ENCODE measurements around the gene EFCAB7. TPM values are rescaled to one million over a fixed set of nuclear protein-coding genes. Genes with fewer than 3 reads are reported as not detected.
"Not testable (repeated sequence)": the region's sequence is repeated elsewhere in the genome, so short reads cannot be mapped to it uniquely, and the experiment has no call there.

Gene EFCAB7
- polyA plus RNA-seq, 10 donors = 6.5 to 13.5 (median 9.4) TPM

DNA sequence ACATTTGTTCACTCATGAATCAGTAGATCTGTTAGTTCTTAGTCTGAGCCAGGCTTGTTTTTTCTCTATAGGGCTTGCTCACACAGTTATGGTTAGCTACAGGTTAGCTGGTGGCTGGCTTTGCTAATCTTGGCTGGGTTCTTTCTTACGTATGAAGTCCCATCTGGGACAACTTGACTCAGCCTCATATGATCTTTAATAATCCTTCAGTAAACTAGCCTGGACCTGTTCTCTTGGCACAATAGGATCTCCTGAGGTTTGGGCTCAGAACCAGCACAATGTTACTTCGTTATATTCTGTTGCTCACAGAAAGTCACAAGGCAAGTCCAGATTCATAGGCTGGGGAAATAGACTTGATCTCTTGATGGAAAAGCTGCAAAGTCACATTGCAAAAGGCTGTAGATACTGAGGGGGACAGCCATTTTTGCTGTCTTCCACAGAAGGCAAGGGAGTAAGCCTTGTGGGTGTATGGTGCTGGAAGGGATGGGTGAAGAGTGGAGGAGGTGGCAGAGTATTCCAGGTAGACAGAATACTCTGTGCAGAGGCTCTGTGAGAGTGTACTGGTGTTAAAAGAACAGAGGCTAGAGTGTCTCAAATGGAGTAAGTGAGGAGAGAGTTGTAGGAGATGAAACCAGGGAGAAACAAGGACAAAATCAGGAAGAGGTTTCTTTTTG lies 24.4 kb downstream of the EFCAB7 start:
- DNase-seq = peak; percentile 1 to 20 (median 19)

DNA sequence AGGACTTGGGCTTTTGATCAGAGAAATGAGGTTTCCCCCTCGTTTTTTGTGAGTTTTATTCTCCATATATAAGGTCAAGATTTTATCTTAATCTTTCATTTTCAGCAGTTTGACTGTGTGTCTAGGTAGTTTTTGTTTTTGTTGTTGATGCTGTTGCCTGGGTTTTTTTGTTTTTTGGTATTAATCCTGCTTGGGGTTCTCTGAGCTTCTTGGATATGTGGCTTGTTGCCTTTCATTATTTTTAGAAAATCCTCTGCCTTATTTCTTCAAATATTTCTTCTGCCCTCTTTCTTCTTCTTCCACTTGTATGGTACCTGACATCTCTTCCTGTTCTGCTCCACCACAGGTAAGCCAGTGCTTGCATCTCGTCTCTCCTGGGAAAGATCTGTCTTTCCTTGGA lies 25.0 kb downstream of the EFCAB7 start:
- DNase-seq = no peak

DNA sequence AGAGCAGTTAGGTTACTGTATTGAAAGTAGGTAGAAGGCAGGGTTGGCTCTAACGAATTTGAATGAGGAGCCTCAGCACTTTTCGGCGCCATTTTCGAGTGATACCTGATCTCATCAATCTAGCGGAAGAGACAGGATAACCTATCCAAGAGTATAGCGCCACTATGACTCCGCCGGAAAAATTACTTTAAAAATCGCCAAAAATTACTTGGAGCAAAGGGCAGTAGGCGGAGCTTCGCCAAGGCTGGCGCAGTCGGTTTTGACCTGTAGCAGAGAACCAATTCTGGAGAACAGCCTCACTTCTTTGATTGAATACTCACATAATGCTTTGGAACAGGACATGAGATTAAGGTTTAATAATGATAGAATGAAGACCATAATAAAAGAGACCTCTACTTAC lies 25.6 kb downstream of the EFCAB7 start:
- no peak for DNase-seq

- no peak for DNase-seq
These were observed 32.2 kb downstream of the EFCAB7 start for GRCh38 chr1:63555480-63555879.

GRCh38 chr1:63557365-63557987 lies 34.2 kb downstream of the EFCAB7 start:
- peak in 2 of 3 donors; percentile 9 to 27 for DNase-seq

DNA sequence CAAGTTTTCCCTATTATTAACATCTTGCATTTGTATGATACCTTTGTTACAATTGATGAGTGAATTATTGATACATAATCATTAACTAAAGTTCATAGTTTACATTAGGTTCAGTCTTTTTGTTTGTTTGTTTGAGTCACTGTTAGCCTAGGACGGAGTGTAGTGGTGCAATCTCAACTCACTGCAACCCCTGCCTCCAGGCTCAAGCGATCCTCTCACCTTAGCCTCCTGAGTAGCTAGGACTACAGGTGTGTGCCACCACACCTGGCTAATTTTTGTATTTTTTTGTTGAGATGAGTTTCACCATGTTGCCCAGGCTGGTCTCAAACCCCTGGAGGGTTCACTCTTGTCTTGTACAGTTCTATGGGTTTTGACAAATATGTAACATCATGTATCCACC lies 36.0 kb downstream of the EFCAB7 start:
- DNase-seq = no peak

GRCh38 chr1:63563745-63564144 lies 40.4 kb downstream of the EFCAB7 start:
- no peak for DNase-seq

DNA sequence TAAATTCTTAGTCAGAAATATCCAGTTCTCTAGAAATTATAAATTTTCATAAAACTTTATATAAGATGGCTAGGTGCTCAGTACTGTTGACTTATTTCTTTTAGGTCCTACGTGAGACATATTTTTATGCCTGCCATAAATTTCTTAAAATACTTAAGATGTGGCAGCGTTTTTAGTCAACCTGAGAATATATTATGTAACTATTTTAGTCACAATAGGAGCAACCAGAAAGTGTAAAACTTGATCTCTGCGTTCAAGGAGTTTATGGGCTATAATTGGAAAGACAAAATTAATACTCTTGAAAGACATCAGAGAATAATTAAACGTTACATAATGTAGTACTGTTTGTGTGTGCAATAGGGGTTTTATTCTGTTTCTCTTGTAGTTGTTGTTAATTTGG lies 45.7 kb downstream of the EFCAB7 start:
- no peak for DNase-seq

DNA sequence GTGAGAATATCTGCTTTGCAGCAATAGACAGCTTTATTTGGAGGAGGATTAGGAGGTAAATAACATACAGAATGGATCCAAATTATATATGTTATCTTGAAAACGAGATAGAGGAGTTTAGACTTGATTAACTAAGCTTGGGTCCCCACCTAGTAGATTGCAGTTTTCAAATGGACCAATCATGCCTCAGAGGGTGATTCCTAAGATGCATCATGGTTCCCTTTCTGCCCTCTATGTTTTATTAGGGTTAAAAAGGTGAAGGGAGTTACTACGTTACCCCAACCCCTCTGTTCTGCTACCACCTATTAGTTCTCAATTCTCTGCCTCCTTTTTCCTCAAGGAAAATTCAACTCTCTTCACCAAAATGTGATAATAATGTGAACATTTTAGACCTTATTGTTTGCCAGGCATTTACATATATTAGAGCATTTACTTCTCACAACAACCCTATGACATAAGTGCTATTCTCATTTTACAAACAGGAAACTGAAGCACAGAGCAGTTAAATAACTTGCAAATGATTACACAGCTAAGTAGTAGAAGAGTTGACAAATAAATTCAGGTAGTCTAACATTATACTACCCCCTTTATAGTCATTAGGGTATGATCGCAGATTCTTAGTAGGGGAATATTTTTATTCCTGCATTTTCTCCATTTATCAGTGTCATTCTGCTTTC lies 46.5 kb downstream of the EFCAB7 start:
- DNase-seq = no peak

DNA sequence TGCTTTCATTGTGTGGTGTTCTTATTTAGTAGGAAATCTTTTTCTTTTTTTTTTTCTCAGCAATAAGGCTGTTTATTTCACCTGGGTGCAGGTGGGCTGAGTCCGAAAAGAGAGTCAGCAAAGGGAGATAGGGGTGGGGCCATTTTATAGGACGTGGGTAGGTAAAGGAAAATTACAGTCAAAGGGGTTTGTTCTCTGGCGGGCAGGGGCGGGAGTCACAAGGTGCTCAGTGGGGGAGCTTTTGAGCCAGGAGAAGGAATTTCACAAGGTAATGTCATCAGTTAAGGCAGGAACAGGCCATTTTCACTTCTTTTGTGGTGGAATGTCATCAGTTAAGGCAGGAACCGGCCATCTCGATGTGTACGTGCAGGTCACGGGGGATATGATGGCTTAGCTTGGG lies 49.4 kb downstream of the EFCAB7 start:
- DNase-seq = not testable (repeated sequence)

GRCh38 chr1:63574203-63574796 lies 51.0 kb downstream of the EFCAB7 start:
- DNase-seq = not testable (repeated sequence)

DNA sequence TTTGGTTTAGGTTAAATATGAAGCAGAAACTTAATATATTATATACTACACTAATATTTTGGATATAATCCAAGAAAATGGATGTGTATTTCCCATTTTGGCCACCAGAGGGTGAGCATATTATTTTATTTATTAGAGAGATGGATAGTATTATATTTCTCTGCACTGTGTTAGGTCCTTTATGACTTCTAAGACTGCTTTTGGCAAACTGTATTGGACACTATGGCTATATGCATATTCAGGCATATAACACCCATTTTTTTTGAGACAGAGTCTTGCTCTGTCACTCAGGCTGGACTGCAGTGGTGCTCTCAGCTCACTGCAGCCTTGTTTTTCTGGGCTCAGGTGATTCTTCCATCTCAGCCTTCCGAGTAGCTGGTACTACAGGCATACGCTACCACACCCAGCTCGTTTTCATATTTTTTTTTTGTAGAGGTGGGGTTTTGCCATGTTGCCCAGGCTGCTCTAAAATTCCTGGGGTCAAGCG lies 52.1 kb downstream of the EFCAB7 start:
- DNase-seq = peak in 2 of 3 donors; percentile 48 to 67

GRCh38 chr1:63586326-63586725 lies 63.0 kb downstream of the EFCAB7 start:
- not testable (repeated sequence) for DNase-seq

DNA sequence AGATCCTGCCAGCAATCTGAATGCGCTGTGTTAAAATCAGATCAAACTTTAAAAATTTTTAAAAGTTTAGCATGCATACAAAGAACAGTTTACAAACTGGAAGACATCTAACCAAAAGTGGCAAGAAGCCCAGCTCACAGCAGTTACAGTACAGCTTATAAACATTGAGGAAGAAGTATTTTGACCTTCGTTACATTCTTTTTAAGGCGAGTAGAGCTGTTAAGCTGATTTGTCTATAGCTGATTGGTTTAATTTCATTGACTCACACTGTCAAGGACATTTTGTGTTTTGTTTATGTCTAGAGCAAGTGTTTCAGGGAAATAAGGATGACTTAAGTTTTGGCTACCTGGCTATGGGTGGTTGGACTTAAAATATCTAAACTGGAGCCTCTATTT lies 66.8 kb downstream of the EFCAB7 start:
- DNase-seq = peak in 2 of 3 donors; percentile 16 to 54

- no peak for DNase-seq
These were observed 69.4 kb downstream of the EFCAB7 start for GRCh38 chr1:63592536-63593302.

DNA sequence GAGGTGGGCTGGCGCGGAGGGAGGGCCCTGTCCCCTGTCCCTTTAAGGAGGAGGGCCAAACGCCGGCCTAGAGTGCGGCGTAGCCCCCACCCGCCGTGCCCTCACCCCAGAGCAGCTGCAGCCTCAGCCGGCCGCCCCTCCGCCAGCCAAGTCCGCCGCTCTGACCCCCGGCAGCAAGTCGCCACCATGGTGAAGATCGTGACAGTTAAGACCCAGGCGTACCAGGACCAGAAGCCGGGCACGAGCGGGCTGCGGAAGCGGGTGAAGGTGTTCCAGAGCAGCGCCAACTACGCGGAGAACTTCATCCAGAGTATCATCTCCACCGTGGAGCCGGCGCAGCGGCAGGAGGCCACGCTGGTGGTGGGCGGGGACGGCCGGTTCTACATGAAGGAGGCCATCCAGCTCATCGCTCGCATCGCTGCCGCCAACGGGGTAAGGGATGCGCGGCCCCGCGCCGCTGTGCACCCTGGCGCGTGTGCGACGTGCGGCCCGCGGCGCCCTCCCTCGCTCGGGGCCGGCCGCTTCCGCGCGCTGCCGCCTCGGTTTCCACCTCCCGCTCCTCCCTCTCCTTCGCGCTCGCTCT lies 70.1 kb downstream of the EFCAB7 start, which contains the start of gene PGM1:
TSS of gene PGM1 (plus strand) at position 109 of the 583 bp plus-strand sequence. CDS start at position 187, 78 bp downstream.
- DNase-seq = peak; percentile 76 to 93 (median 88)

GRCh38 chr1:63593886-63594605 lies 70.7 kb downstream of the EFCAB7 start:
- DNase-seq = peak in 2 of 3 donors; percentile 27 to 28

DNA sequence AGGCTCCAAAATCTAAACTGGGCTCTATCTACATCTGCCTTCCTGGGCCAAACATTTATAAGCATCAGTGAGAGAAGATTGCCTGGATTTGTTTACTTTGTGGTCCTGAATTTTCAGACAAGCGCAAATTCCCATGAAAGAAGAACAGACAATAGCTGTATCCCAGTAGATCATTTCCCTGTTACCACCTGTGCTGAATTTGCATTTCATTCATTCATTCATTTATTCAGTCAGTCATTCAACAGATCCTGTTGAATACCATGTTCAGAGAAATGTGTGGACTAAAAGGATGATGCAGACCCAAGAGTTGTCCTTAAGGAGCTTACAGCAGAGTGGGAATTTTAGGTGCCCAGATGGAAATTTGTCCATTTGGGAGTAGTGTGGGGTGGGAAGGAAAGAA lies 72.1 kb downstream of the EFCAB7 start:
- DNase-seq = no peak

DNA sequence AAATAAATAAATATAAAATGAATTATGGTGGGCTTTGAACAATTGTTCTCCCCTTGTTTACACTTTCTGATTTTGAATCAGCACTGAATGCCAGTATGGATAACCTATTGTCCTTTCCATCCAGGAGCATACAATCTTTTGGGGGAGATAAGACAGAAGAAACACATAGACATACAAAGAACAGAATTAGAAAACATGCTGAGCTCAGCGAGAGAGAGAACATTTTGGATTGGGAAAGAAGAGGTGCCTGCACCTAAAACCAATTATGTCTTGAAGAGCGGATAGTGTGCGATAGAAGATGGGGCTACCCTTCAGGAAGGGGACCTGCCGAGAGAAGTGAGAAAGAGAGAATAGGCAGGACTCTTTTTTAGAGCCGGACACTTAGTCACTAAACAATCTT lies 76.5 kb downstream of the EFCAB7 start:
- no peak for DNase-seq

DNA sequence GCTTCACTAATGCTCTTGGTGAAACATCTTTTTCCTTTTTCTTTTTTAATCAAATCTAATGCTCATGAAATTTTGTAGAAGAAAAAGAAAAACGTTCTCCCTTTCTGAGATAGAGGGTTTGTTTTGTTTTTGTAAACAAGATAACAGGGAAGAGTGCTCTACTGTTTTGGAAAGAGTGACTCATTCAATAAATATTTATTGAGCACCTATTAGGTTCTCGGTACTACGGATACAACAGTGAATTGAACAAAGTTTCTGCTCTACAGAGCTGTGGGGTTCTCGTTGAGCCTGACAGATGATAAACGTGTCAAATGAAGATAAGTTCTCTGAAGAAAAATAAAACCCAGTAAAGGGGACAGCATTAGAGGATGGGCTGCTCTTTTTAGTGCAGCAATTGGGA lies 76.9 kb downstream of the EFCAB7 start:
- DNase-seq = no peak

All from muscle of back (tissue), 11 donors.